Measurements from ENCODE around the gene SOD1.

DNA sequence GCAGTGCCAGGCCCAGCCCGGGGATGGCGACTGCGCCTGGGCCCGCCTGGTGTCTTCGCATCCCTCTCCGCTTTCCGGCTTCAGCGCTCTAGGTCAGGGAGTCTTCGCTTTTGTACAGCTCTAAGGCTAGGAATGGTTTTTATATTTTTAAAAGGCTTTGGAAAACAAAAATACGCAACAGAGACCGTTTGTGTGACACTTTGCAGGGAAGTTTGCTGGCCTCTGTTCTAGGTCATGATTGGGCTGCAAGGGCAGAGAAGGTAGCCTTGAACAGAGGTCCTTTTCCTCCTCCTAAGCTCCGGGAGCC, 719 bp downstream of the SOD1 start:
- TF ChIP-seq POLR2AphosphoS5 (IDR thresholded peaks at IDR 0.05; ENCODE audit: low read depth, low read length) (no peak), TAF1 (IDR thresholded peaks at IDR 0.05; ENCODE audit: low read depth, low read length) (no peak), POLR2A (IDR thresholded peaks at IDR 0.05; ENCODE audit: low read depth, low read length) (no peak), PAX5 (IDR thresholded peaks at IDR 0.05; ENCODE audit: insufficient read depth, low read length, severe bottlenecking) (no peak)
